CD4-positive, alpha-beta T cell (primary cell): ENCODE measurements around the gene VIPR1. TPM values are rescaled to one million over a fixed set of nuclear protein-coding genes. Genes with fewer than 3 reads are reported as not detected.

Source experiments
- ATAC-seq: fragments of 200-7000 bp; cut with Tn5 transposase; one replicate; pipeline ENCODE4 v1.10.0; 2022; ENCODE audit warnings: mild to moderate bottlenecking; ENCODE audit not compliant: poor library complexity
- CTCF ChIA-PET: fragments of 350-600 bp; sonication (Branson Sonifier 250); formaldehyde crosslinking; loops from one replicate; lab custom pipeline; 2021; ENCODE audit warnings: antibody characterized with exemption, inconsistent platforms; lab: Charles Lee
- POLR2A ChIA-PET: fragments of 350-600 bp; sonication (Branson Sonifier 250); formaldehyde crosslinking; loops from one replicate; lab custom pipeline; 2021; ENCODE audit warnings: antibody characterized with exemption, inconsistent platforms; lab: Charles Lee
- DNase-seq, 14 experiments: peaks; one replicate each; pipeline ENCODE4 v3.0.0-alpha.2; 2013 to 2020; ENCODE audit warnings: mixed read lengths in 2 of 14
- H3K27ac ChIP-seq, 2 donors: one replicate each; pipeline versions ENCODE4 v1.5.1 to v1.7.0; 2013; ENCODE audit warnings: low read length in 2 of 2, low read depth in 1 of 2, mild to moderate bottlenecking in 1 of 2
- H3K27me3 ChIP-seq, 2 experiments: 1 replicate in 1 of 2; 2 replicates in 1 of 2; pipeline versions ENCODE4 v1.6.1 to v1.7.0; 2013; ENCODE audit warnings: low read length in 2 of 2, control low read depth in 1 of 2, mild to moderate bottlenecking in 1 of 2, moderate library complexity in 1 of 2; ENCODE audit not compliant: insufficient read depth in 2 of 2, control insufficient read depth in 1 of 2
- H3K36me3 ChIP-seq: one replicate; pipeline ENCODE4 v1.6.1; 2013; ENCODE audit warnings: low read length, control low read depth; ENCODE audit not compliant: insufficient read depth
- H3K4me1 ChIP-seq: one replicate; pipeline ENCODE4 v1.6.1; 2013; ENCODE audit warnings: low read length, control low read depth; ENCODE audit not compliant: insufficient read depth
- H3K4me3 ChIP-seq: one replicate; pipeline ENCODE4 v1.5.1; 2013; ENCODE audit warnings: mild to moderate bottlenecking, low read length, moderate library complexity
- H3K9me3 ChIP-seq, 2 experiments: 1 replicate in 1 of 2; 2 replicates in 1 of 2; pipeline versions ENCODE4 v1.6.1 to v1.7.0; 2013; ENCODE audit warnings: low read length in 2 of 2, mild to moderate bottlenecking in 2 of 2, control low read depth in 1 of 2, moderate library complexity in 1 of 2; ENCODE audit not compliant: control insufficient read depth in 1 of 2, insufficient read depth in 1 of 2
- H3K27ac Mint-ChIP-seq: one replicate; pipeline ENCODE4 v1.8.0; 2020; ENCODE audit warnings: mixed read lengths
- H3K27me3 Mint-ChIP-seq: one replicate; pipeline ENCODE4 v1.8.0; 2021; ENCODE audit warnings: mixed read lengths
- H3K36me3 Mint-ChIP-seq: one replicate; pipeline ENCODE4 v1.8.0; 2021; ENCODE audit warnings: low read depth, mixed read lengths
- H3K4me1 Mint-ChIP-seq: one replicate; pipeline ENCODE4 v1.8.0; 2021; ENCODE audit warnings: low read depth, mixed read lengths
- H3K4me3 Mint-ChIP-seq: one replicate; pipeline ENCODE4 v1.8.0; 2020; ENCODE audit warnings: mild to moderate bottlenecking, mixed read lengths
- H3K9me3 Mint-ChIP-seq: one replicate; pipeline ENCODE4 v1.8.0; 2020; ENCODE audit warnings: mixed read lengths
- intact Hi-C, 2 experiments: fragments of 100-400 bp; cut with DNase I in 1 of 2; cut with micrococcal nuclease in 1 of 2; formaldehyde crosslinking; loops; one replicate each; pipeline versions ENCODE4 v1.15.1 to v1.9.0; 2023 to 2025; cut with DNase I, micrococcal nuclease
- total RNA-seq, 174 experiments: library from RNA in 2 of 174; stranded (reverse) in 2 of 174; gene quantifications; one replicate each; pipeline ENCODE4 v1.2.3 and lab custom pipeline; 2021 to 2026
- TF ChIP-seq, protein P1 (sequence below): fragments of 200-600 bp; IDR thresholded peaks from one replicate; pipeline ENCODE4 v1.8.0; 2022; ENCODE audit warnings: antibody characterized with exemption, mild to moderate bottlenecking

The VIPR1 gene
- total RNA-seq, 2 experiments from 2014 or later: 66.8 to 67.6 TPM

DNA sequence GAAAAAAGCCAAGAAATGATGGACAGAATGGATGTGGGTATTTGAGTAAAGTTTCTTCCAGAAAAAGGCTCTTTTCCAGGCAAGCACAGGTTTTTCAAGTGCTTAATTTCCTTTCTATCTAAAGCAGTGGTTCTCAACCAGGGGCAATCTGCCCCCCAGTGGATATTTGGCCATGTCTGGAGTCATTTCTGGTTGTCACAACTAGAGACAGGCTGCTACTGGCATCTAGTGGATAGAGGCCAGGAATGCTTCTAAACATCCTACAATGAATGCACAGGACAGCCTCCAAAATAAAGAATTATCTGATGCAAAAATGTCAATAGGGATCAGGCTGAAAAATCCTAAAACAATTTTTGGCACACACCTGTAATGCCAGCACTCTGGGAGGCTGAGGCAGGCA, 55.4 kb downstream of the VIPR1 start:
- Mint-ChIP-seq H3K36me3 (peaks cover 80% of the 10 kb centered on the region), H3K9me3 (no peaks in the 10 kb centered on the region), H3K4me1 (peaks cover 46% of the 10 kb centered on the region), H3K4me3 (no peak overlapping the region), H3K27ac (peak overlapping the region; percentile 92), H3K27me3 (no peaks in the 10 kb centered on the region)
- Histone ChIP-seq H3K36me3 (peaks cover 61% of the 10 kb centered on the region), H3K9me3 (no peaks in the 10 kb centered on the region), H3K4me3 (no peak overlapping the region), H3K27ac (no peak overlapping the region), H3K27me3 (no peaks in the 10 kb centered on the region), H3K4me1 (peaks cover 41% of the 10 kb centered on the region)
- ChIA-PET CTCF (no interaction called here), POLR2A (interaction anchor here (2.3 kb wide), 1 partner anchor 56 kb away, joined by 6 read pairs; no protein-coding TSS in a partner anchor)
- intact Hi-C loops: loop anchor here (1.0 to 5.0 kb wide), 7 partner anchors 20 to 311 kb away; partner anchors contain the start of genes NKTR (in 1 of the 2) and VIPR1 (in 1 of the 2)
- ATAC-seq (peak; percentile 15), DNase-seq (peak in 12 of 14 experiments; percentile 12 to 75 (median 32))
- TF ChIP-seq, protein P1, sequence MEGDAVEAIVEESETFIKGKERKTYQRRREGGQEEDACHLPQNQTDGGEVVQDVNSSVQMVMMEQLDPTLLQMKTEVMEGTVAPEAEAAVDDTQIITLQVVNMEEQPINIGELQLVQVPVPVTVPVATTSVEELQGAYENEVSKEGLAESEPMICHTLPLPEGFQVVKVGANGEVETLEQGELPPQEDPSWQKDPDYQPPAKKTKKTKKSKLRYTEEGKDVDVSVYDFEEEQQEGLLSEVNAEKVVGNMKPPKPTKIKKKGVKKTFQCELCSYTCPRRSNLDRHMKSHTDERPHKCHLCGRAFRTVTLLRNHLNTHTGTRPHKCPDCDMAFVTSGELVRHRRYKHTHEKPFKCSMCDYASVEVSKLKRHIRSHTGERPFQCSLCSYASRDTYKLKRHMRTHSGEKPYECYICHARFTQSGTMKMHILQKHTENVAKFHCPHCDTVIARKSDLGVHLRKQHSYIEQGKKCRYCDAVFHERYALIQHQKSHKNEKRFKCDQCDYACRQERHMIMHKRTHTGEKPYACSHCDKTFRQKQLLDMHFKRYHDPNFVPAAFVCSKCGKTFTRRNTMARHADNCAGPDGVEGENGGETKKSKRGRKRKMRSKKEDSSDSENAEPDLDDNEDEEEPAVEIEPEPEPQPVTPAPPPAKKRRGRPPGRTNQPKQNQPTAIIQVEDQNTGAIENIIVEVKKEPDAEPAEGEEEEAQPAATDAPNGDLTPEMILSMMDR: peak; percentile 80

DNA sequence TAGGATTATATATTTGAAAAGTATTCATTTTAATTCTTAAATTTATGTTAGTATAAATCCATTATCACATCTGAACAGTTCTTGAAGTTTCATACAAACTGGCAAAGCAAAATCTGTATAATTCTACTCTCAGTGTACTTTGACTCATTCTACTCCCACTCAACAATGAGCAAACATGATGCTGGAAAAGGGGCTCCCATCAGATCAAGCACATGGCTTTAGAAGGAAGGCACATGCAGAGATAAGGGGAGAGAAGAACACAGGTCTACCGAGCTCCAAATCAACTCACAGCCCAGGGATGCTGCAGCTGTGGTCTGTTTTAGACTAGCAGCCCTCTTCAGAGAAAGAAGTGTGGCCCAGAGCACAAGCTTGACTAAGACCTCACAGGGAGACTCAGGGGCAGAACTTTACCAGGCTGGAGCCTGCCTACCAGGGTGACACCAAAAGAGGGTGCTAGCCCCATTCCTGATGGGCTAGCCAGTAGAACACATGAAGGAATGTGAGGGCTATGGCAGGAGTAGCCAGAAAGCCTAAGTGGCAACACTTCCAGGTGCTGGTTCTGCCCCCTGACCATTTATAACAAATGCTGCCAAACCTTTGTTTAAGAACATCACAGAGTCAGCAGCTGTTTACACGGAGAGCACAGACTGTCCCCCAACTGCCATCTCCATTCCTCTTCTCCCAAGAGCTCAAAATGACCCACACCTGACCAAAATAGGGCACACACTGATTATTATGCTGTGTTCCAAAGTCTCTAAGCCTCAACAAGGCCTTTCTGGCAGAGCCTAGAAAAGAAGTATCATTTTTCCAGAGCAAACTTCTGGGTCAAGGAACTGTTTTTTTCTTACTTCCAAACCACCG, 59.8 kb downstream of the VIPR1 start:
- H3K9me3 Mint-ChIP-seq: no peaks in the 10 kb centered on the region
- POLR2A ChIA-PET: no interaction called here
- peaks cover 3% of the 10 kb centered on the region for H3K4me1 ChIP-seq
- DNase-seq (no peak), ATAC-seq (no peak)
- no peaks in the 10 kb centered on the region for H3K27me3 Mint-ChIP-seq
- peaks cover 12% of the 10 kb centered on the region for H3K4me1 Mint-ChIP-seq
- CTCF ChIA-PET: interaction anchor here (1.0 kb wide), 1 partner anchor 15 kb away, joined by 7 read pairs; no protein-coding TSS in a partner anchor
- no peak overlapping the region for H3K4me3 ChIP-seq
- intact Hi-C loops: loop anchor here in 1 of 2 experiments (2.0 kb wide), 1 partner anchor 15 kb away; no protein-coding TSS in a partner anchor
- no peak overlapping the region for H3K4me3 Mint-ChIP-seq
- peaks cover 85% of the 10 kb centered on the region for H3K36me3 Mint-ChIP-seq
- peaks cover 70% of the 10 kb centered on the region for H3K36me3 ChIP-seq
- TF ChIP-seq, protein P1: no peak
- H3K27me3 ChIP-seq: no peaks in the 10 kb centered on the region
- no peak overlapping the region for H3K27ac Mint-ChIP-seq
- no peaks in the 10 kb centered on the region for H3K9me3 ChIP-seq
- no peak overlapping the region for H3K27ac ChIP-seq

- H3K4me1 Mint-ChIP-seq: peaks cover 19% of the 10 kb centered on the region
- no peak for DNase-seq
- Histone ChIP-seq H3K36me3 (peaks cover 60% of the 10 kb centered on the region), H3K9me3 (peaks cover 0 to 13% of the 10 kb centered on the region in 2 experiments), H3K4me3 (no peak overlapping the region), H3K27ac (no peak overlapping the region), H3K4me1 (no peaks in the 10 kb centered on the region), H3K27me3 (no peaks in the 10 kb centered on the region)
- ChIA-PET POLR2A (no interaction called here), CTCF (no interaction called here)
- TF ChIP-seq, protein P1: no peak
- intact Hi-C loops: loop anchor here in 1 of 2 experiments (5.0 kb wide), 1 partner anchor 38 kb away; no protein-coding TSS in a partner anchor
- peaks cover 2% of the 10 kb centered on the region for H3K9me3 Mint-ChIP-seq
- H3K36me3 Mint-ChIP-seq: peaks cover 86% of the 10 kb centered on the region
- no peak overlapping the region for H3K27ac Mint-ChIP-seq
- ATAC-seq: no peak
- H3K4me3 Mint-ChIP-seq: no peak overlapping the region
- no peaks in the 10 kb centered on the region for H3K27me3 Mint-ChIP-seq
Measured at GRCh38 chr3:42569593-42570142, 67.2 kb downstream of the VIPR1 start.
